ENCODE measurements around the gene C19orf47.

GRCh38 chr19:40360708-40361241 is 12.6 kb upstream of the C19orf47 start:
- TF ChIP-seq, protein P1, sequence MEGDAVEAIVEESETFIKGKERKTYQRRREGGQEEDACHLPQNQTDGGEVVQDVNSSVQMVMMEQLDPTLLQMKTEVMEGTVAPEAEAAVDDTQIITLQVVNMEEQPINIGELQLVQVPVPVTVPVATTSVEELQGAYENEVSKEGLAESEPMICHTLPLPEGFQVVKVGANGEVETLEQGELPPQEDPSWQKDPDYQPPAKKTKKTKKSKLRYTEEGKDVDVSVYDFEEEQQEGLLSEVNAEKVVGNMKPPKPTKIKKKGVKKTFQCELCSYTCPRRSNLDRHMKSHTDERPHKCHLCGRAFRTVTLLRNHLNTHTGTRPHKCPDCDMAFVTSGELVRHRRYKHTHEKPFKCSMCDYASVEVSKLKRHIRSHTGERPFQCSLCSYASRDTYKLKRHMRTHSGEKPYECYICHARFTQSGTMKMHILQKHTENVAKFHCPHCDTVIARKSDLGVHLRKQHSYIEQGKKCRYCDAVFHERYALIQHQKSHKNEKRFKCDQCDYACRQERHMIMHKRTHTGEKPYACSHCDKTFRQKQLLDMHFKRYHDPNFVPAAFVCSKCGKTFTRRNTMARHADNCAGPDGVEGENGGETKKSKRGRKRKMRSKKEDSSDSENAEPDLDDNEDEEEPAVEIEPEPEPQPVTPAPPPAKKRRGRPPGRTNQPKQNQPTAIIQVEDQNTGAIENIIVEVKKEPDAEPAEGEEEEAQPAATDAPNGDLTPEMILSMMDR (conservative IDR thresholded peaks at IDR 0.05; ENCODE audit: low read length) = no peak
- no peak for TF ChIP-seq EZH2phosphoT487 (IDR thresholded peaks at IDR 0.05; ENCODE audit: borderline replicate concordance)

Data from Loucy (cell line).